GM12873 (cell line): Measurements from ENCODE around the gene DCHS1.

Source experiments
- CTCF ChIP-seq: IDR thresholded peaks from 2 replicates; pipeline ENCODE4 v1.5.1; 2012; ENCODE audit warnings: low read depth, mild to moderate bottlenecking, moderate library complexity, low read length, control low read depth; ENCODE audit not compliant: insufficient read depth; ENCODE audit errors: missing control alignments

The DCHS1 gene

GRCh38 chr11:6604790-6605189 is 50.8 kb downstream of the DCHS1 start:
- TF ChIP-seq CTCF: no peak

- TF ChIP-seq CTCF: peak; percentile 38
These were observed 51.5 kb downstream of the DCHS1 start for GRCh38 chr11:6604081-6604626.

- peak; percentile 6 for TF ChIP-seq CTCF
These were observed 52.1 kb downstream of the DCHS1 start, which contains the start of the genes ILK and RRP8 for GRCh38 chr11:6603287-6604080. Gene ILK (plus strand): TSS chr11:6603774. CDS start chr11:6604272, 498 bp downstream. Gene RRP8 (minus strand): TSS chr11:6603616. CDS start chr11:6603502, 114 bp downstream.

- TF ChIP-seq CTCF: no peak
These were observed 53.3 kb downstream of the DCHS1 start for GRCh38 chr11:6602096-6602940.

- no peak for TF ChIP-seq CTCF
These were observed 54.6 kb downstream of the DCHS1 start for GRCh38 chr11:6601041-6601461.

- no peak for TF ChIP-seq CTCF
These were observed 55.7 kb downstream of the DCHS1 start for GRCh38 chr11:6599881-6600390.
